Type B pancreatic cell (in vitro differentiated cells): ENCODE measurements around the gene KRT77. TPM values are rescaled to one million over a fixed set of nuclear protein-coding genes. Genes with fewer than 3 reads are reported as not detected.

Source experiments
- DNase-seq: peaks from one replicate; pipeline ENCODE4 v3.0.0; 2021; ENCODE audit warnings: mixed read lengths; ENCODE audit not compliant: unreplicated experiment; ENCODE audit errors: extremely low spot score
- H3K27ac Mint-ChIP-seq: 2 replicates; pipeline ENCODE4 v1.8.0; 2021; ENCODE audit warnings: mild to moderate bottlenecking, mixed read lengths
- H3K27me3 Mint-ChIP-seq: 2 replicates; pipeline ENCODE4 v1.8.0; 2021; ENCODE audit warnings: mixed read lengths
- H3K36me3 Mint-ChIP-seq: 2 replicates; pipeline ENCODE4 v1.8.0; 2021; ENCODE audit warnings: mixed read lengths
- H3K4me1 Mint-ChIP-seq: one replicate; pipeline ENCODE4 v1.8.0; 2021; ENCODE audit warnings: mixed read lengths; ENCODE audit not compliant: unreplicated experiment
- H3K4me3 Mint-ChIP-seq: 2 replicates; pipeline ENCODE4 v1.8.0; 2021; ENCODE audit warnings: mild to moderate bottlenecking, mixed read lengths
- H3K9me3 Mint-ChIP-seq: 2 replicates; pipeline ENCODE4 v1.8.0; 2021; ENCODE audit warnings: mixed read lengths
- total RNA-seq: library from RNA; stranded (reverse); gene quantifications from 2 replicates; pipeline ENCODE4 v1.2.1, GENCODE V29; 2021; ENCODE audit warnings: low replicate concordance
- TF ChIP-seq, protein P1 (sequence below): fragments of 200-600 bp; sonication (generic); conservative IDR thresholded peaks from 2 replicates; pipeline ENCODE4 v1.5.0; 2021; ENCODE audit warnings: antibody characterized with exemption, mild to moderate bottlenecking

KRT77 gene
- total RNA-seq, 1 donor from 2014 or later = 0.27 TPM

- H3K9me3 Mint-ChIP-seq = no peaks in the 10 kb centered on the region
- TF ChIP-seq, protein P1, sequence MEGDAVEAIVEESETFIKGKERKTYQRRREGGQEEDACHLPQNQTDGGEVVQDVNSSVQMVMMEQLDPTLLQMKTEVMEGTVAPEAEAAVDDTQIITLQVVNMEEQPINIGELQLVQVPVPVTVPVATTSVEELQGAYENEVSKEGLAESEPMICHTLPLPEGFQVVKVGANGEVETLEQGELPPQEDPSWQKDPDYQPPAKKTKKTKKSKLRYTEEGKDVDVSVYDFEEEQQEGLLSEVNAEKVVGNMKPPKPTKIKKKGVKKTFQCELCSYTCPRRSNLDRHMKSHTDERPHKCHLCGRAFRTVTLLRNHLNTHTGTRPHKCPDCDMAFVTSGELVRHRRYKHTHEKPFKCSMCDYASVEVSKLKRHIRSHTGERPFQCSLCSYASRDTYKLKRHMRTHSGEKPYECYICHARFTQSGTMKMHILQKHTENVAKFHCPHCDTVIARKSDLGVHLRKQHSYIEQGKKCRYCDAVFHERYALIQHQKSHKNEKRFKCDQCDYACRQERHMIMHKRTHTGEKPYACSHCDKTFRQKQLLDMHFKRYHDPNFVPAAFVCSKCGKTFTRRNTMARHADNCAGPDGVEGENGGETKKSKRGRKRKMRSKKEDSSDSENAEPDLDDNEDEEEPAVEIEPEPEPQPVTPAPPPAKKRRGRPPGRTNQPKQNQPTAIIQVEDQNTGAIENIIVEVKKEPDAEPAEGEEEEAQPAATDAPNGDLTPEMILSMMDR = no peak
These were observed 37.3 kb upstream of the KRT77 start for GRCh38 chr12:52740584-52740983.

DNA sequence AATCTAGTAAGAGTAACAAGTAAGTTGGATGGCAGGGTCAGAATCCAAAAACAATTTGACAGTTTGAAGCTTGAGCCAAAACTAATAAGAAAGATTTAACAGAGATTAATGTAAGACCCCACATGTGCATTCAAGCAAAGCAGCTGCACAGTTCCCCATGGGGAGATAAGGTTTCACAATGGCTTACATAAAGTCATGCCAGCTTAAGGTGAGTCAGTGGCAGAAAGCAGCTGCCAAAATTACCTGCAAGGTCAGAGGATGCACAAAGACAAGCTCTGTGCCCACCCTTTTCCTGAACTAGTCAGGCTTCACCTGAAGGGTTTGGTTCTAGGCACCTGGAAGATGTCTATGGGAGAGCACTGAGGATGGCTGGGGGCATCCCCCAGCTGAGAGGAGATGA lies 36.6 kb upstream of the KRT77 start:
- H3K36me3 Mint-ChIP-seq = no peaks in the 10 kb centered on the region
- H3K27me3 Mint-ChIP-seq = peaks cover 52% of the 10 kb centered on the region
- no peak overlapping the region for H3K4me3 Mint-ChIP-seq
- no peak overlapping the region for H3K27ac Mint-ChIP-seq
- no peaks in the 10 kb centered on the region for H3K9me3 Mint-ChIP-seq
- no peak for DNase-seq
- no peaks in the 10 kb centered on the region for H3K4me1 Mint-ChIP-seq
- TF ChIP-seq, protein P1 = no peak

More at GRCh38 chr12:52740584-52740983, 37.3 kb upstream of the KRT77 start:
- Mint-ChIP-seq H3K27ac (no peak overlapping the region), H3K27me3 (peaks cover 53% of the 10 kb centered on the region), H3K36me3 (no peaks in the 10 kb centered on the region), H3K4me3 (no peak overlapping the region), H3K4me1 (no peaks in the 10 kb centered on the region)
- DNase-seq = no peak

DNA sequence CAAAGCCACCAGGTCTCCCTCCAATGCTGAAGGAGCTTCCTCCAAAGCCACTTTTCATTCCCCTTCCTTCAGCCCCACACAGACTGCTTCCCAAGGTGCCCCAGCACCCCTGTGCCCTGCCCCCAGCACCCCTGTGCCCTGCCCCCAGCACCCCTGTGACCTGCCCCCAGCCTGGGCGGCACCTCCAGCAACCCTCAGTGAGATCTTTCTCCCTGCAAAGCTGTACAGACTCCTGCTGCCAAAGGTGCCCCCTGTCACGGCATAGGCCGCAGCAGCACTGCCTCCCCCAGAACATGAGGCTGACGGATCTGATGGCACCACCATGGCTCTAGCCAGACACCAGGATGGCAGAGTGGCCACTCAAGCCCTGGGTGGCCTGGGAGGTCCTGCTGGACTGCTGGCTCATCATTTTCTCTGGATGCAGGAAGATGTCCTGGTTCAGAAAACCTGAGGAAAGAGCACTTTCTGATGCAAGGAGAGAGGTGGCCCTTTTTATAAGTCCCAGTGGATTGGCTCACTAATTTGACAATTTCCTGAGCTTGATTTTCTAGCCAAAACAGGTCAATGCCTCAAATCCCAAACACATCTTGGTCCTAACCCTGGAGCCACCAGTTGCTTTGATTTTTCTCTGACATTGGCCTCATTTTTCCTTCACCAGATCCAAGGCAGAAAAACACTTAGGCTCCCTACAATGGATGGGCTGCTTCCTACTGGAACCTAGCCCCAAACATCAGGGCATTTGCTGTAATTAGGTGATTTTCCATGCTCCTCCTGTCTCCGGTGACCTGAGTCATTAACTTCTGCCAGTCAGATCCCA lies 32.7 kb upstream of the KRT77 start:
- TF ChIP-seq, protein P1 = no peak
- H3K27me3 Mint-ChIP-seq = peaks cover 59% of the 10 kb centered on the region

GRCh38 chr12:52735106-52735505 lies 31.8 kb upstream of the KRT77 start:
- Mint-ChIP-seq H3K27me3 (peaks cover 62% of the 10 kb centered on the region), H3K27ac (no peak overlapping the region), H3K36me3 (no peaks in the 10 kb centered on the region), H3K4me1 (no peaks in the 10 kb centered on the region), H3K9me3 (no peaks in the 10 kb centered on the region), H3K4me3 (no peak overlapping the region)
- TF ChIP-seq, protein P1 = no peak
- DNase-seq = no peak

More for the DNA sequence above, 32.7 kb upstream of the KRT77 start:
- no peaks in the 10 kb centered on the region for H3K4me1 Mint-ChIP-seq
- H3K9me3 Mint-ChIP-seq = no peaks in the 10 kb centered on the region
- H3K36me3 Mint-ChIP-seq = no peaks in the 10 kb centered on the region
- DNase-seq = no peak
- H3K27ac Mint-ChIP-seq = no peak overlapping the region
- no peak overlapping the region for H3K4me3 Mint-ChIP-seq

- H3K9me3 Mint-ChIP-seq = no peaks in the 10 kb centered on the region
These were observed 27.5 kb upstream of the KRT77 start for GRCh38 chr12:52730793-52731192.

More at GRCh38 chr12:52730793-52731192, 27.5 kb upstream of the KRT77 start:
- no peak overlapping the region for H3K4me3 Mint-ChIP-seq
- no peaks in the 10 kb centered on the region for H3K4me1 Mint-ChIP-seq
- no peaks in the 10 kb centered on the region for H3K36me3 Mint-ChIP-seq
- no peak overlapping the region for H3K27ac Mint-ChIP-seq
- peaks cover 78% of the 10 kb centered on the region for H3K27me3 Mint-ChIP-seq
- no peak for DNase-seq
- TF ChIP-seq, protein P1 = no peak
